Rectal smooth muscle tissue (tissue), 1 donor: Measurements from ENCODE around the gene EDN2.

ENCODE experiments used
- H3K27ac ChIP-seq: one replicate; pipeline ENCODE4 v1.7.0; 2013; ENCODE audit warnings: low read depth, low read length, inconsistent platforms
- H3K27me3 ChIP-seq: one replicate; pipeline ENCODE4 v1.7.0; 2013; ENCODE audit warnings: low read length; ENCODE audit not compliant: control insufficient read depth, insufficient read depth
- H3K36me3 ChIP-seq: one replicate; pipeline ENCODE4 v1.7.0; 2013; ENCODE audit warnings: low read length; ENCODE audit not compliant: control insufficient read depth, insufficient read depth
- H3K4me1 ChIP-seq: one replicate; pipeline ENCODE4 v1.7.0; 2013; ENCODE audit warnings: low read length; ENCODE audit not compliant: control insufficient read depth, insufficient read depth
- H3K4me3 ChIP-seq: one replicate; pipeline ENCODE4 v1.7.0; 2013; ENCODE audit warnings: low read length
- H3K9ac ChIP-seq: one replicate; pipeline ENCODE4 v1.7.0; 2013; ENCODE audit warnings: low read length

The EDN2 gene

DNA sequence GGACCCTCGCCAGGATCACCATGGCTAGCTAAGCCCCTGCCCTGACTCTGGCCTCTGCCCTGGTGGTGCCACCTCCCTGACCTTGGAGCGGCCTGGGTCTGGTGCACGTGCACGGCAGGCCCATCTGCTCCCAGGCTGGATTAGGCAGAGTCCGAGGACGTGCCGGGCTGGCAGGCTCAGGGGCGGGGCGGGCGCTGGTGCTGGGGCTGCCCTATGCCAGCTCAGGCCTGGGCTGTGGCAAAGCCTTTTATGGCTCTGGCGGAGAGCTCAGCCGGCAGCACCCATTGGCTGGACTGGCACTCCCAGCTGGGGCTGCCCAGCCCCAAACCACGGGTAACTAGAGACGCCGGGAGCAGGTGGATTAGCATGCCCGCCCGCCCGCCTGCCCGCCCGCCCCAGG lies 17.1 kb upstream of the EDN2 start:
- H3K27me3 ChIP-seq: no peaks in the 10 kb centered on the region
- no peaks in the 10 kb centered on the region for H3K36me3 ChIP-seq
- no peak overlapping the region for H3K9ac ChIP-seq
- no peak overlapping the region for H3K4me3 ChIP-seq
- peaks cover 11% of the 10 kb centered on the region for H3K4me1 ChIP-seq
- H3K27ac ChIP-seq: peak overlapping the region; percentile 16

DNA sequence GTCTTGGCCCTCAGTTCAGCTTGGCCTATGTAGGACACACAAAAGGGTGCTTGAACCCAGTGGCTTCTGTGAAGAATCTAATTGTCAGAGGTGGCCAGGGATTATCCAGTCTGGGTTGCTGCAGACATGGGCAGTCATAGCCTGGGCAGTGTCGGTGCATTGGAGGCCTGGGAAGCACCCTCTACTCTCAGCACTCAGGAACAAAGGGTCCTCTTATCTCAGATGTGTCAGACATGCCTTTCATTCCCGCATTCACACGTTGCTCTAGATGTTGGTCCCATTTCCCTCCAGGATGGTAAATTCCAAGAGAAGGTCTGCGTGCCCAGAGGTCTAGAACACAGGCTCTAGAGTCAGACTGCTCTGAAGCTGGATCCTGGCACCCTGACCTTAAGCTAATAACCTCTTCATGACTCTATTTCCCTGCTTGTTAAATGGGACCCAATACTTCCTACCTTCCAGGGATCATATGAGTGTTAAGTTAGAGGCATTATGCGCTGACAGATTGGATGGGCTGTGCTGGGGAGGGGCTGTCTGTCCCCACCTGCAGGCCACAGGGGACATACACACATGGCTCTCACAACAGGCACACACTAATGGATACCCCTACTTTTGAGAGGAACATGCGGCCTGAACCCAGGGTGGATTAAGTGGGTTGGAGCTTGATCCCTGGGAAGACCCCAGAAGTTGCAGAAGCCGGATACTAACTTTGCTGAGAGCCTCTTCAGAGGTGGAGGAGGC lies 16.5 kb upstream of the EDN2 start:
- no peak overlapping the region for H3K4me3 ChIP-seq
- no peak overlapping the region for H3K9ac ChIP-seq
- no peaks in the 10 kb centered on the region for H3K27me3 ChIP-seq
- H3K27ac ChIP-seq: peak overlapping the region; percentile 65
- no peaks in the 10 kb centered on the region for H3K36me3 ChIP-seq
- H3K4me1 ChIP-seq: peaks cover 14% of the 10 kb centered on the region

GRCh38 chr1:41500378-41500777 lies 15.9 kb upstream of the EDN2 start:
- H3K27me3 ChIP-seq: no peaks in the 10 kb centered on the region
- H3K27ac ChIP-seq: peak overlapping the region; percentile 65
- H3K4me3 ChIP-seq: no peak overlapping the region
- no peak overlapping the region for H3K9ac ChIP-seq
- peaks cover 18% of the 10 kb centered on the region for H3K4me1 ChIP-seq
- H3K36me3 ChIP-seq: no peaks in the 10 kb centered on the region

GRCh38 chr1:41499591-41499990 lies 15.1 kb upstream of the EDN2 start:
- Histone ChIP-seq H3K36me3 (no peaks in the 10 kb centered on the region), H3K4me1 (peaks cover 19% of the 10 kb centered on the region), H3K9ac (no peak overlapping the region), H3K4me3 (no peak overlapping the region), H3K27me3 (peaks cover 4% of the 10 kb centered on the region), H3K27ac (no peak overlapping the region)

DNA sequence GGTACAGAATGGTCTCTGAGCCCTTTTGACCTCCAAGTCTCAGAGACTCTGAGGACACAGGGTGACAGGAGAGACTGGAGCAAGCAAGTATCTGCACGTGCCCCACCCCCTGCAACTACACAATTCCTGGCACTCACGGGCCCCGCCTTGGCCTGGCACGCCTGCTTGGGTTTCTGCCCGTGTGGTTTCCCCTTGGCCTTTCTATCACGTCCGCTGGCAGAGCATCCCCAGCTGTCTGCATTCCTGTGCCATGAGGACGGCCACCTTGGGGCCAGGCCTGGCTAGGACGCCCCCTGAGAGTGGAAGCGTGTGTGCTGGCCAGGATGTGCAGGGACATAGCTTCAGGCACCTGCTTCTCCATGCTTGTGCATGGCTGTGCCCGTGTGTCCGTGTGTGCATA lies 14.3 kb upstream of the EDN2 start:
- peaks cover 4% of the 10 kb centered on the region for H3K27me3 ChIP-seq
- no peak overlapping the region for H3K27ac ChIP-seq
- no peak overlapping the region for H3K9ac ChIP-seq
- H3K4me1 ChIP-seq: peaks cover 19% of the 10 kb centered on the region
- H3K36me3 ChIP-seq: no peaks in the 10 kb centered on the region
- no peak overlapping the region for H3K4me3 ChIP-seq

- H3K4me1 ChIP-seq: peaks cover 19% of the 10 kb centered on the region
- no peaks in the 10 kb centered on the region for H3K36me3 ChIP-seq
- no peak overlapping the region for H3K27ac ChIP-seq
- peaks cover 4% of the 10 kb centered on the region for H3K27me3 ChIP-seq
- no peak overlapping the region for H3K9ac ChIP-seq
- no peak overlapping the region for H3K4me3 ChIP-seq
Observed at GRCh38 chr1:41498391-41498790, 13.9 kb upstream of the EDN2 start.

GRCh38 chr1:41497461-41498030 lies 13.1 kb upstream of the EDN2 start:
- H3K9ac ChIP-seq: no peak overlapping the region
- H3K36me3 ChIP-seq: no peaks in the 10 kb centered on the region
- H3K27me3 ChIP-seq: peaks cover 4% of the 10 kb centered on the region
- peaks cover 19% of the 10 kb centered on the region for H3K4me1 ChIP-seq
- H3K27ac ChIP-seq: peak overlapping the region; percentile 90
- no peak overlapping the region for H3K4me3 ChIP-seq

- Histone ChIP-seq H3K36me3 (no peaks in the 10 kb centered on the region), H3K27ac (peak overlapping the region; percentile 90), H3K4me1 (peaks cover 19% of the 10 kb centered on the region), H3K4me3 (no peak overlapping the region), H3K27me3 (peaks cover 4% of the 10 kb centered on the region), H3K9ac (no peak overlapping the region)
Observed at GRCh38 chr1:41497056-41497440, 12.6 kb upstream of the EDN2 start.

DNA sequence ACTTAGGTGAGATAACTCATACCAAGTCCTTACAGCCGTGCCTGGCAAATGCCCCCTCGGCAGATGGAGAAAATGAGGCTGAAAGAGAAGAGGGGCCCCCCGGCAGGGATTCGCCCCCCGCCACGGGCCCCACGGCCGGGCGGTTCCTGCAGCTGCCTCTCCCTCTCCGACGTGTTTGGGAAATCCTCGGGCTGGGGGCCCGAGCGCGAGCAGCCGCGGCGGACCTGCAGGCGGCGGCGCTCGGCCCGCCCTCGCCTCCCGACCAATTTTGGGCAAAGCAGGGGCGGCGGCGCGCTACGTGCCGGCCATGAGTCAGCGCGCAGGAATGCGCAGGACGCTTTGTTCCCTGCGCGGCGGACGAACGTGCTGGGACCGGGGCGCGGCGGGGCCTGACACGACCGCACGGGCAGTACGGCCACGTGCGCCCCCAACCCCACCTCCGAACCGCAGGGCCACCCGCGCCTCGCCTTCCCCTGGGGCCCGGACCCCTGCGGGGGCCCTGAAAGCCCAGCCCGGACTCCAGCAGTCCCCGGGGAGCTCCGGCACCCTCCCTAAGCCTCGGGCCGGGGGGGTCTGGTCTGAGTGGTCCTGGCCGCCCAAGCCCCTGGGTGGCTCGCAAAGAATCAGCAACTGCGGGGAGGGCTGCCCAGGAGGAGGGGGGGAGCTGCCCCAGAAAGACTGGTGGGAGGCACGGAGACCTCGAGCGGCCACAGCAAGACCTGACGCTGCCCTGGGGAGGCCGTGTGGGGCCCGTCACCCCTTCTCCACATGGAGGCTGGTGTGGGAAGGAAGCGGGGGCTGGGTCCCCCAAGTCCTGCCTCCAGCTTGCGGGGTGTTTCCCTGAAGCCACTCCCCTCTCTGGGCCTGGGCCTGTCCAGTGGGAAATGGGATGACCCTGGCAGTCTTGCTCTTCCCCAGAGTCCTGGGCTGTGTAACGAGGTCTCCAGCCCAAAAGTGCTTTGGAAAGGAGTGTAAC lies 11.9 kb upstream of the EDN2 start:
- H3K36me3 ChIP-seq: no peaks in the 10 kb centered on the region
- no peak overlapping the region for H3K9ac ChIP-seq
- H3K27ac ChIP-seq: peak overlapping the region; percentile 90
- H3K27me3 ChIP-seq: peaks cover 4% of the 10 kb centered on the region
- peak overlapping the region; percentile 45 for H3K4me3 ChIP-seq
- H3K4me1 ChIP-seq: peaks cover 19% of the 10 kb centered on the region

GRCh38 chr1:41495210-41495948 lies 10.9 kb upstream of the EDN2 start:
- peak overlapping the region; percentile 63 for H3K27ac ChIP-seq
- peaks cover 16% of the 10 kb centered on the region for H3K4me1 ChIP-seq
- peak overlapping the region; percentile 45 for H3K4me3 ChIP-seq
- no peaks in the 10 kb centered on the region for H3K36me3 ChIP-seq
- no peak overlapping the region for H3K9ac ChIP-seq
- peaks cover 4% of the 10 kb centered on the region for H3K27me3 ChIP-seq

- Histone ChIP-seq H3K9ac (no peak overlapping the region), H3K36me3 (no peaks in the 10 kb centered on the region), H3K27ac (no peak overlapping the region), H3K4me1 (peaks cover 12% of the 10 kb centered on the region), H3K4me3 (no peak overlapping the region), H3K27me3 (peaks cover 4% of the 10 kb centered on the region)
Observed at GRCh38 chr1:41494351-41495209, 10.1 kb upstream of the EDN2 start.
